ENCODE data around the gene HSPB2.

DNA sequence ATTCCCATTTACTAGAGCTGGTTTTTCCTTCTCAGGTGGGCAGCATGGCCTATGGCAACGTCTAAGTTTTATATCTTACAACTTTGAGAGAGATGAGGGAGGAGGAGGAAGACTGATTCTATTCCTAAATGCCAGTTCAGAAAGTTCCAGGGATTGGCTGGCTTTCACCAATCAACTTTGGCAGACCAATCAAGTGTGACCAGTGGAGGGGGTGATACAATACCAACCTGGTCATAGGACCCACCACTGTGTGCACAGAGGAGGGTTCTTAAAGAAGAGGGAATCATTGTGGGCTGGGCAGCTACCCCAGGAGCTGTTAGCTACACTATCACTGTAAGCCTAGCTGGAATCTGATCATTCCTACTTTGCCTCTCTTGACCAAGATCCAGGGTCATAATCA is 32.7 kb downstream of the HSPB2 start:
- TF ChIP-seq GATA2 (IDR thresholded peaks at IDR 0.05; ENCODE audit: low read depth, low read length) (no peak), GATA3 (IDR thresholded peaks at IDR 0.05; ENCODE audit: low read depth, low read length) (no peak)
